Activated gamma-delta T cell treated with anti-CD3 and anti-CD28 coated beads, Interleukin-2, amount 50 U/mL, for 16 hours (primary cell): Measurements from ENCODE around the gene PPP1R13B.

Source experiments
- DNase-seq: peaks from one replicate; pipeline ENCODE4 v3.0.0-alpha.2; 2020; ENCODE audit warnings: low read depth

The PPP1R13B gene

GRCh38 chr14:103880348-103881267 is 33.2 kb upstream of the PPP1R13B start:
- peak; percentile 15 for DNase-seq

- no peak for DNase-seq
Measured at GRCh38 chr14:103879570-103880347, 32.4 kb upstream of the PPP1R13B start.

- no peak for DNase-seq
Measured at GRCh38 chr14:103879118-103879569, 31.8 kb upstream of the PPP1R13B start.

GRCh38 chr14:103878180-103878579 is 30.8 kb upstream of the PPP1R13B start:
- DNase-seq, result no peak

GRCh38 chr14:103875010-103875409 is 27.6 kb upstream of the PPP1R13B start:
- DNase-seq, result no peak

- DNase-seq, result no peak
Measured at GRCh38 chr14:103872481-103873113, 25.2 kb upstream of the PPP1R13B start.

- DNase-seq, result peak; percentile 64
Measured at GRCh38 chr14:103871596-103872480, 24.5 kb upstream of the PPP1R13B start.

GRCh38 chr14:103870891-103871595 is 23.7 kb upstream of the PPP1R13B start:
- no peak for DNase-seq

- no peak for DNase-seq
Measured at GRCh38 chr14:103870144-103870876, 22.9 kb upstream of the PPP1R13B start.

GRCh38 chr14:103869406-103870143 is 22.2 kb upstream of the PPP1R13B start:
- no peak for DNase-seq

GRCh38 chr14:103868242-103868897 is 21.0 kb upstream of the PPP1R13B start:
- DNase-seq, result no peak

- no peak for DNase-seq
Measured at GRCh38 chr14:103867523-103867953, 20.2 kb upstream of the PPP1R13B start.

- DNase-seq, result no peak
Measured at GRCh38 chr14:103867020-103867419, 19.6 kb upstream of the PPP1R13B start.

- no peak for DNase-seq
Measured at GRCh38 chr14:103863245-103863644, 15.9 kb upstream of the PPP1R13B start.

GRCh38 chr14:103862393-103862782 is 15.0 kb upstream of the PPP1R13B start:
- DNase-seq, result no peak

- DNase-seq, result no peak
Measured at GRCh38 chr14:103861413-103862392, 14.3 kb upstream of the PPP1R13B start.

- no peak for DNase-seq
Measured at GRCh38 chr14:103859416-103860202, 12.2 kb upstream of the PPP1R13B start.
